PFSK-1 (cell line): ENCODE results near the gene FGF5.

Source experiments
- FOXP2 ChIP-seq: optimal IDR thresholded peaks from 2 replicates; pipeline ENCODE3; 2011; ENCODE audit warnings: borderline replicate concordance, control low read depth, inconsistent platforms; ENCODE audit not compliant: insufficient read depth; ENCODE audit errors: extremely low read length, extremely low read depth
- POLR2AphosphoS5 ChIP-seq: IDR thresholded peaks from 2 replicates; pipeline ENCODE4 v1.6.1; 2012; ENCODE audit warnings: low read depth, mild to moderate bottlenecking, control low read depth, low read length, moderate library complexity
- SIN3A ChIP-seq: IDR thresholded peaks from 2 replicates; pipeline ENCODE4 v1.6.1; 2012; ENCODE audit warnings: mild to moderate bottlenecking, low read length, moderate library complexity, borderline replicate concordance; ENCODE audit not compliant: insufficient read depth
- TAF1 ChIP-seq: IDR thresholded peaks from 2 replicates; pipeline ENCODE4 v1.6.1; 2012; ENCODE audit warnings: low read length, control low read depth, borderline replicate concordance; ENCODE audit not compliant: insufficient read depth
- TF ChIP-seq, protein P1 (sequence below), 2 experiments: IDR thresholded peaks; 2 replicates each; pipeline versions ENCODE4 v1.6.1 to v1.8.0; 2011 to 2012; ENCODE audit warnings: low read depth in 2 of 2, low read length in 2 of 2, control low read depth in 1 of 2, inconsistent platforms in 1 of 2, mild to moderate bottlenecking in 1 of 2, moderate library complexity in 1 of 2; ENCODE audit not compliant: insufficient read depth in 1 of 2

The FGF5 gene

DNA sequence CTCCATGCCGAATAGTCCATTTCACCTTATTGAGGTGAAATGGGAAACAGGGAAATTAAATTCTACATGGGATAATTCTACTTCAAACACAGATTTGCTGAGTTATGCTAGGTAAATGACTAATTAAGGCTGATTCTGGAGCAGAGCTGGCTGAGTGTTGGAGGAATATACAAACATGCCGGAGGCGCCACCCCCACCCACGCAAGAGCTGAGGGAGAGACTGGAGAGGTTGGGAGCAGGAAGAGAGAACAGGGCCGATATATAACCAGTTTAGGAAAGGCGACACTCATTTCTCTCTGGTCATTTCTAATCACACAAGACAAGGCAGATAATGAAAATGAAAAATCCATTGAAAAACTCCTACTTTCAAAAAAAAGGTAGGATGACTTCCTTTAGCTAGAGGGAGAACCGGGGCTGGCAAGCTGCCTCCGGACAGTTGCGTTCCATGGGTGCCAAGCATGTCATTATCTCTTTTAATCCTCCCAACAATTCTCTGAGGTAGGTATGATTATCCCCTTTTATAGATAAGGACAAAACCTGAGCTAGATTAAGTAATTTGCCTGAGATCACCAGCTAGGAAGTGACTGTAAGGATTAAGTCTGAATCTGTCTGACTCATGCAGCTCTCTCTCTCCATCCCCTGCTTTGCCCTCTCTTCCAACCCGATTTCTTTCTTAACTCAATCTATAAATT, 41.5 kb downstream of the FGF5 start:
- no peak for TF ChIP-seq POLR2AphosphoS5
- TF ChIP-seq, protein P1, sequence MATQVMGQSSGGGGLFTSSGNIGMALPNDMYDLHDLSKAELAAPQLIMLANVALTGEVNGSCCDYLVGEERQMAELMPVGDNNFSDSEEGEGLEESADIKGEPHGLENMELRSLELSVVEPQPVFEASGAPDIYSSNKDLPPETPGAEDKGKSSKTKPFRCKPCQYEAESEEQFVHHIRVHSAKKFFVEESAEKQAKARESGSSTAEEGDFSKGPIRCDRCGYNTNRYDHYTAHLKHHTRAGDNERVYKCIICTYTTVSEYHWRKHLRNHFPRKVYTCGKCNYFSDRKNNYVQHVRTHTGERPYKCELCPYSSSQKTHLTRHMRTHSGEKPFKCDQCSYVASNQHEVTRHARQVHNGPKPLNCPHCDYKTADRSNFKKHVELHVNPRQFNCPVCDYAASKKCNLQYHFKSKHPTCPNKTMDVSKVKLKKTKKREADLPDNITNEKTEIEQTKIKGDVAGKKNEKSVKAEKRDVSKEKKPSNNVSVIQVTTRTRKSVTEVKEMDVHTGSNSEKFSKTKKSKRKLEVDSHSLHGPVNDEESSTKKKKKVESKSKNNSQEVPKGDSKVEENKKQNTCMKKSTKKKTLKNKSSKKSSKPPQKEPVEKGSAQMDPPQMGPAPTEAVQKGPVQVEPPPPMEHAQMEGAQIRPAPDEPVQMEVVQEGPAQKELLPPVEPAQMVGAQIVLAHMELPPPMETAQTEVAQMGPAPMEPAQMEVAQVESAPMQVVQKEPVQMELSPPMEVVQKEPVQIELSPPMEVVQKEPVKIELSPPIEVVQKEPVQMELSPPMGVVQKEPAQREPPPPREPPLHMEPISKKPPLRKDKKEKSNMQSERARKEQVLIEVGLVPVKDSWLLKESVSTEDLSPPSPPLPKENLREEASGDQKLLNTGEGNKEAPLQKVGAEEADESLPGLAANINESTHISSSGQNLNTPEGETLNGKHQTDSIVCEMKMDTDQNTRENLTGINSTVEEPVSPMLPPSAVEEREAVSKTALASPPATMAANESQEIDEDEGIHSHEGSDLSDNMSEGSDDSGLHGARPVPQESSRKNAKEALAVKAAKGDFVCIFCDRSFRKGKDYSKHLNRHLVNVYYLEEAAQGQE (IDR thresholded peaks at IDR 0.05; ENCODE audit: insufficient read depth in 1 of 2, low read depth in 2 of 2, low read length in 2 of 2), result no peak
- no peak for TF ChIP-seq TAF1
- TF ChIP-seq SIN3A, result no peak

- no peak for TF ChIP-seq SIN3A
- no peak for TF ChIP-seq POLR2AphosphoS5
- no peak for TF ChIP-seq TAF1
- TF ChIP-seq FOXP2, result no peak
Measured at GRCh38 chr4:80308466-80308822, 42.0 kb downstream of the FGF5 start.

DNA sequence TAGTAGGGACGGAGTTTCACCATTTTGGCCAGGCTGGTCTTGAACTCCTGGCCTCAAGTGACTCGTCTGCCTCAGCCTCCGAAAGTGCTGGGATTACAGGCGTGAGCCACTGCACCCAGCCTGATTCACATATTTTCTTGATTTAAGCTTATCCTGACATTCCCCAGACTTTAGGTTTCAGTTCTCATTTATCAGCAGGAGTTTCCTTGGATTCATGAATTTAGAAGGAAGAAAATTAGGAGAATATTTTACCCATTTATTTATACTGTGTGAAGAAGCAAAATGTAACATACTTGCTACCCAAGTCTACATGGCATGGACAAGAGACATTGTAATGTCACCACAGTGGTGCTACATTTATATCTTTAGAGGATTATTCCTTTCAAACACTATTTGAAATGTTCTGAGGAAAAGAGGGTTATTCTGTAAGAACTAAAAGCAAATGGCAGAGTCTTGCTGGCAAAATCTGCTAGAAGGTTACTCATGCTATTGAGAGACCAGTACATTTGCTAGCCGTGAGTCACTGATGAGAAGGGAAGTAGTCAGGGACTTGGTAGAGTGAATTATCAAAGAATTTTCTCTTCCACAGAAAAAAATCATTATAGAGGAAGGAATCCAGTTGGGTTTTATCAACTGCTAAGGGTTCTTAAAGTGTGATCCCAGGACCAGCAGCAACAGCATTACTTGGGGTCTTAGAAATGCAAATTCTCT, 43.0 kb downstream of the FGF5 start:
- TF ChIP-seq, protein P1 (IDR thresholded peaks at IDR 0.05; ENCODE audit: insufficient read depth in 1 of 2, low read depth in 2 of 2, low read length in 2 of 2), result no peak
- TF ChIP-seq SIN3A (no peak), FOXP2 (no peak), POLR2AphosphoS5 (no peak), TAF1 (no peak)

DNA sequence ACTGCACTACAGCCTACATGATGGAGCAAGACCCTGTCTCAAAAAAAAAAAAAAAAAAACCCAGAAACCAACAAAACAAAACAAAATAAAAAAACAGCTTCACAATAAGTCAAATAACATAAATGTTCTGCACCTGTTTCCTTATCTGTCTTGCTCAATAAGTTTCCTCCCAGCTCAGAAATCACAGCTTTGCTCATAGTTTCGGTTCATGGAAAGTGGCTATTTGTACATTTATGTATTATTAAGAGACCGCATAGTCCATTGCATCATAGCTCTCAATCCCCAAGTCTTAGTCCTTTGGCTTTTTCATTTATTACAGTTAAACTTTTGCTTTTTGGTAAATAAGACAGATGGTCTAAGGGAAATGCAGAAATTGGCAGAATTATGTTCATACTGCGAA, 44.7 kb downstream of the FGF5 start:
- no peak for TF ChIP-seq POLR2AphosphoS5
- TF ChIP-seq, protein P1 (IDR thresholded peaks at IDR 0.05; ENCODE audit: insufficient read depth in 1 of 2, low read depth in 2 of 2, low read length in 2 of 2), result no peak
- TF ChIP-seq FOXP2, result no peak
- no peak for TF ChIP-seq SIN3A
- TF ChIP-seq TAF1, result no peak

DNA sequence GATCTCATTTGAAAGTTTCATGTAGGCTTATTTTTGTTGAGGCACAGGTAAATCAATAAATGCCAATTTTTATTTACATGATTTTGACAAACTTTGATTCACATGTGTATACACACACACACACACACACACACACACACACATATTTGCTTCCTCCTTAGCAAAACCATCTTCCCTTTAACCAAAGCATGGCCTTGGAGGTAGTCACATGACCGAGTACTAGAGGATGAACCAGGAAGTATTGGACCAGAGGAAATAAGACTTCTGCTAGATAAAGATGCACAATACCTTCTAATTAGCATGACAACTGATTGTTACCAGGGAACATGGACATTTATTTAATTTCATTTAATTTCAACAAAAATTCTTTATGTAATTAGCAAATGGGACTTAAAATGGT, 45.7 kb downstream of the FGF5 start:
- TF ChIP-seq, protein P1 (IDR thresholded peaks at IDR 0.05; ENCODE audit: insufficient read depth in 1 of 2, low read depth in 2 of 2, low read length in 2 of 2), result no peak
- TF ChIP-seq FOXP2 (no peak), TAF1 (no peak), SIN3A (no peak), POLR2AphosphoS5 (no peak)
